K562 (cell line): Measurements from ENCODE around the gene OR3A3. TPM values are rescaled to one million over a fixed set of nuclear protein-coding genes. Genes with fewer than 3 reads are reported as not detected.

ENCODE experiments used
- ARID4B ChIP-seq: sonication (generic); formaldehyde crosslinking; IDR thresholded peaks from 2 replicates; pipeline ENCODE4 v1.8.0; 2022; ENCODE audit warnings: mild to moderate bottlenecking, missing genetic modification reagents
- BRCA1 ChIP-seq, 2 experiments: fragments of 450-650 bp in 1 of 2; sonication (generic) in 1 of 2; formaldehyde crosslinking in 1 of 2; IDR thresholded peaks; 2 replicates each; pipeline versions ENCODE4 v1.5.0 to v1.6.1; 2017 to 2020; ENCODE audit warnings: mild to moderate bottlenecking in 1 of 2, missing genetic modification reagents in 1 of 2
- E2F3 ChIP-seq: fragments of 250-450 bp; sonication (Bioruptor Pico); IDR thresholded peaks from 2 replicates; pipeline ENCODE4 v1.4.0; 2020; ENCODE audit warnings: mild to moderate bottlenecking
- ETV1 ChIP-seq: fragments of 450-650 bp; conservative IDR thresholded peaks from 2 replicates; pipeline ENCODE4 v1.6.1; 2016; ENCODE audit warnings: missing genetic modification characterization, control low read depth, low read depth, missing compliant biosample characterization
- HDGF ChIP-seq: fragments of 450-650 bp; IDR thresholded peaks from 2 replicates; pipeline ENCODE4 v1.6.1; 2016
- ILK ChIP-seq: fragments of 450-650 bp; IDR thresholded peaks from 2 replicates; pipeline ENCODE4 v1.6.1; 2016; ENCODE audit warnings: missing genetic modification characterization, low read depth, mild to moderate bottlenecking, missing compliant biosample characterization, moderate library complexity, borderline replicate concordance
- LARP7 ChIP-seq: fragments of 450-650 bp; IDR thresholded peaks from 2 replicates; pipeline ENCODE4 v1.6.1; 2016
- MXD1 ChIP-seq: fragments of 250-450 bp; sonication (Bioruptor Pico); IDR thresholded peaks from 2 replicates; pipeline ENCODE4 v1.8.0; 2021; ENCODE audit warnings: borderline replicate concordance, mild to moderate bottlenecking, moderate library complexity; ENCODE audit not compliant: poor library complexity, severe bottlenecking
- SIRT6 ChIP-seq: IDR thresholded peaks from one replicate; pipeline ENCODE4 v1.6.1; 2012; ENCODE audit warnings: low read depth, mild to moderate bottlenecking, control low read depth, inconsistent platforms, low read length, moderate library complexity
- SMAD2 ChIP-seq: fragments of 150-350 bp; IDR thresholded peaks from 2 replicates; pipeline ENCODE4 v1.6.1; 2014; ENCODE audit warnings: low read depth, mild to moderate bottlenecking, low read length
- THRA ChIP-seq: fragments of 450-650 bp; IDR thresholded peaks from 2 replicates; pipeline ENCODE4 v1.6.1; 2017; ENCODE audit warnings: mild to moderate bottlenecking, moderate library complexity
- ZNF592 ChIP-seq: fragments of 450-650 bp; IDR thresholded peaks from 2 replicates; pipeline ENCODE4 v1.6.1; 2017; ENCODE audit warnings: antibody characterized with exemption, mild to moderate bottlenecking
- polyA plus RNA-seq, 8 experiments: library from polyadenylated mRNA; depleted of rRNA in 4 of 8; stranded (reverse) in 5 of 8; unstranded in 3 of 8; fragments of >200 nt; fragmentation: Nextera tagmentation in 2 of 8; fragmentation: Illumina TruSeq in 1 of 8; extraction: Ambion mirVana in 2 of 8; extraction: Trizol in 1 of 8; gene quantifications; 2 replicates each; pipeline versions ENCODE4 v1.2.1 to v1.2.3, GENCODE V29; 2011 to 2014; ENCODE audit warnings: inconsistent platforms in 1 of 8, missing spikeins in 1 of 8
- total RNA-seq, 7 experiments: library from RNA; depleted of rRNA in 6 of 7; stranded (reverse); fragments of >200 nt in 6 of 7; fragmentation: Illumina TruSeq in 2 of 7; extraction: Trizol in 2 of 7; gene quantifications; 2 replicates each; pipeline versions ENCODE4 v1.2.1 to v1.2.3, GENCODE V29; 2011 to 2021; ENCODE audit warnings: low replicate concordance in 1 of 7

OR3A3 gene
- total and polyA plus RNA-seq, 9 of the 15 experiments (the other 6 are each of a cell fraction or from before 2014, with no cell fraction given): not detected

- TF ChIP-seq ZNF592 (no peak), E2F3 (no peak), ARID4B (no peak), LARP7 (no peak), SIRT6 (no peak), HDGF (no peak), ILK (tag) (no peak), ETV1 (no peak), THRA (no peak), BRCA1 (IDR thresholded peaks at IDR 0.05) (no peak), BRCA1 (CRISPR knock-in tag; IDR thresholded peaks at IDR 0.05) (no peak), SMAD2 (no peak), MXD1 (CRISPR knock-in tag) (no peak)
Observed at GRCh38 chr17:3385869-3386816, 25.0 kb upstream of the OR3A3 start, which contains the start of gene OR3A2 (continued).
